Measurements from ENCODE around the gene HOXA2.

DNA sequence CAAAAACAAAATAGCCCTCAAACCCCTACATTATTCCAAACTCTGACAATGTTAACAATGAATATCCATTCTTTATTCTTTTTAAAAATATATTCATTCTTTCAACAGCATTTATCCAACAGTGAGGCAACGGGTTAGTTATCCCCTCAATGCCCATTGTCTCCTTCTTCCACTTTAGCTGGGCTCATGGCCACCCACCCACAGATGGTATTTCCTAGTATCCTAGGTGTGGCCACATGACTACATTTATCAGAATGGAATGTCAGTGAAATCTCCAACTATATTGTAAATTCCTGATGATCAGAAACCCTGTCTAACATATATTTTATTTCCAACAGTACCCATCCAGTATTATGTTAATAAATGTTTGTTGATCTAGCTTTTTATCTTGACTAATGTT lies 20.3 kb downstream of the HOXA2 start:
- TF ChIP-seq CTCF (IDR thresholded peaks at IDR 0.05 in 4 of 5, conservative IDR thresholded peaks at IDR 0.05 in 1 of 5) (no peak), POLR2A (IDR thresholded peaks at IDR 0.05) (no peak)

All from gastrocnemius medialis (tissue), 4 donors.